Measurements from ENCODE around the gene NSF.
"Not testable (repeated sequence)": the region's sequence is repeated elsewhere in the genome, so short reads cannot be mapped to it uniquely, and the experiment has no call there.

NSF gene

DNA sequence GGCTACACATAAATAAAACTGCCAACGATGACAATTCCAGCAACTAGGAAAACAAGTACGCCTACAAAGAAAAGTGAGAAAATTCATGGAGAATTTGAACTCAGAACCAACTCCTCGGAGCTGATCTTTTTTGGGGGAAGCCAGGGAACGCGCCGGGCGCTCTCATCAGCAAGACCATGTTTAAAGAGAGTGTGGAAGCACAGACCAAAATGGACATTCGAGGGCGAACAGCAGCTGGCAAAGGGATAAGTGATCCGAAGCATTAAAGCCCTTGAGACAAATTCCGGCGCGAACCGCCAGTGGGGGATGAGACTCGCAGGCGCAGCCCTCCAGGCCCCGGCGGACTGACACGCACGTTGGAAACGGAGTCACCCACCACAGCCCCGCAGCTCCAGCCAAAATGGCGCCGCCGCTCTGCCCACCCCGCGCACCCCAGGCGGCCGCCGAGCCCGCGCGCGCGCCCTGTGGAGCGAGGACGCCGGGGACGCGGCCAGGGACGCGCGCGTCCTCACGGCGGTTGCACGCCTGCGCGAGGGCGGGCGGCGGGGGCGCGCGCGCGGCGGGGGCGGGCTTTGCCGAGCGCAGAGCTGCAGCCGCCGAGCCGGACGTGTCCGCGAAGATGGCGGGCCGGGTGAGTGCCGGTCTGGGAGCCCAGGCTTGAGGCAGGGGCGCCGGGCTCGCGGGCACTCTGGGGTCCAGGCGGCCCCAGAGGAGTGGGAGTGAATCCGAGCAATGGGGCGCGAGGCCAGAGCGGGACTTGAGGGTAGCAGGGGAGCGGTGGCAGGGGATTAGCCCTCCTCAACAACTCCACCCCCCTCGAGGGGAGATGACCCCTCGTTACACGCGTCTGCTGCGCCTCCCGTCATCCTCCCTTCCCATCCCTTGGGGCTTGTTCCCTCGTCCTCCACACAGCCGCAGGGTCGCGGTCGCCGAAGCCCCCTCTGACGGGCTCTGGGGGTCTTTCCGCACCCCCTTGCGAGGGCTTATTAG, at the start of gene NSF:
TSS of gene NSF (plus strand) at position 513 of the 990 bp plus-strand sequence. CDS start at position 620, 107 bp downstream.
- not testable (repeated sequence) for DNase-seq

DNA sequence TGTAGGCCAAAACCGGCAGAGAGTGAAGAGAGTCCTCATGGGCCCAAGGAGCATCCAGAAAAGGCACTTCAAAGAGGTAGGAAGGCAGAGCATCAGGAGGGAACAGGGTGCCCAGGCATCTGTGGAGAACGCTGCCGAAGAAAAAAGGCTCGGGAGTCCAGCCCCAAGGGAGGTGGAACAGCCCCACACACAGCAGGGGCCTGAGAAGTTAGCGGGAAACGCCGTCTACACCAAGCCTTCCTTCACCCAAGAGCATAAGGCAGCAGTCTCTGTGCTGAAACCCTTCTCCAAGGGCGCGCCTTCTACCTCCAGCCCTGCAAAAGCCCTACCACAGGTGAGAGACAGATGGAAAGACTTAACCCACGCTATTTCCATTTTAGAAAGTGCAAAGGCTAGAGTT, 41.9 kb upstream of the NSF start:
- not testable (repeated sequence) for DNase-seq

DNA sequence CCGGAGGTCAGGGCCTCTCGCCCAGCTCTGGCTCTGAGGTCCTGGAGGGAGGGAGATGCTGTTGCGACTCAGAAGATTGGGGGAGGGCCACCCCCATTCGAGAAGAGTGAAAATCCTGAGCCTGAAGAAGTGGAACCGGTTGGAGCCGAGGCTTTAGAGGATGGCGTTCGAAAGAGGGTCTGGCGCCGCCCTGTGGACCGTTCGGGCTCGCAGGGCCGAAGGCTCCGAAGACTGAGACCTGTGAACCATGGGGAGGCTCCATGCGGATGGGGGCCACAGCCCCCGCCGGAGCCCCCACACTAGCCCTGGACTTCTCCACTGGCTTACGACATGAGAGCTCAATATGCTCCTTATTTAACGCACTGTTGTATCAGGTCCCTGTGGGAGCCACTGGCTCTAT, 31.3 kb upstream of the NSF start:
- DNase-seq, result not testable (repeated sequence)

DNA sequence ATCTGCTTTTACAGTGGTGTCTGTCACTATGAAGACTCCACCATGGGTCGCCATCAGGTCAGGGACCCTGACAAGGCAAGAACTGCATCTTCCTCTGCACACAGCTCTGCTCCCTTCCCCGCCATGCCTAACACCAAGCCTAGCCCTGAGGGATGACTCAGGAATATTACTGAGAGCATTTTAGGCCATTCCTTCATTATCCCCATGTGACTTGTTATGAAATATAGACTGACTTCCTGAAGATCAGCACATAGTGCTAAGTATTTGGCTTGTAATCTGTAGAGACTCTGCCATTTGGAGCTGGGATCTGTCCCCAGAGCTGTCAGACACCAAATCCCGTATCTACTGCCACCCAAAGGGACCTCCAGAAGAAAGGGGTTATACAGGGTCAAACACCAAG, 30.4 kb upstream of the NSF start:
- not testable (repeated sequence) for DNase-seq

DNA sequence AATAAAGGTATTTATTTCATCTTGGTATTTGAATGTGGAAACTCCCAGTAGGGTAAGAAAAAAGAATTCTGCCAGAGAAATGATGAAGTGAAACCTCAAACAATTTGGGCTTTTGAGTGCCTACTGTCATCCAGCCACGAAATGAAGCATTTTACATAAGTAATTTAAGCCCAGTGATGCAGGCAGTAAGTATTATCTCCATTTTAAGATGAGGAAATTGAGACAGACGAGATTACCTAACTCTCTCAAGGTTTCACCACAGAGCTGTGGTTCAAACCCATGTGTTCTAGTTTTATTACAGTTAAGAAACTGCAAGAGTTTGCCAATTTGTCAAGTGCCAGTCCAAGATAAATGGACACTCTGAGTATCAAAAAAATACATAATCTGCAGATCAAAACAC, 24.2 kb upstream of the NSF start:
- not testable (repeated sequence) for DNase-seq

DNA sequence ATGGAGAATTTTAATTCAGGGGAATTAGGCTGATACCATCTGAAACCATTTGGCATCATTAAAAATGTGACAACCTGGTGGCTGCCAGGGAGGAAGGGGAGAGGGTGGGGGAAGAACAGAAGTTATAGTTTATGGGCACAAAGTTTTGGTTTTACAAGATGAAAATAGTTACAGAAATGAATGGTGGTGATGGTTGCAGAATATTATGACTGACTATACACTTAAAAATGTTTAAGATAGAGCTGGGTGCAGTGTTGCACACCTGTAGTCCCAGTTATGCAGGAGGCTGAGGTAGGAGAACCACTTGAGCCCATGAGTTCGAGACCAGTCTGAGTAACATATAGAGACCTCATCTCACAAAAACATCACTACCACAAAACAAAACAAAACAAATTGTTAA, 23.5 kb upstream of the NSF start:
- DNase-seq, result not testable (repeated sequence)

DNA sequence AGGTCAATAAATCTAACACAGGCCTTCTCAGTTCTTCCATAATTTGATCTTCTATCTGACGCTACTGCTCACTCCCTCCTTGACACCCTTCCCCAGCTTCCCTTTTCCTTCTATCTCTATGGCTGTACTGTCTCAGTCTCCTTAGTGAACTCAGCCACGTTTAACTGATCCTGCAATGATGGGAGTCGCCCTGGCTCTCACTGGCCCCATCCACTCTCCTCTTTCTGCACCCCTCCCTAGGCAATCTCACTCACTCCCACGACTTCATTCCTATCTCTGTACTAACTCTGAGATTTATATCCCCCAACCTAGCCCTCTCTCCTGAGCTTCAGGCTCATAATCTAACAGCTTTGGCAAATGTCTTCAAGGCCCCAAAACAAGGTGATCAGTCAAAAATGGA, 18.7 kb upstream of the NSF start:
- not testable (repeated sequence) for DNase-seq

DNA sequence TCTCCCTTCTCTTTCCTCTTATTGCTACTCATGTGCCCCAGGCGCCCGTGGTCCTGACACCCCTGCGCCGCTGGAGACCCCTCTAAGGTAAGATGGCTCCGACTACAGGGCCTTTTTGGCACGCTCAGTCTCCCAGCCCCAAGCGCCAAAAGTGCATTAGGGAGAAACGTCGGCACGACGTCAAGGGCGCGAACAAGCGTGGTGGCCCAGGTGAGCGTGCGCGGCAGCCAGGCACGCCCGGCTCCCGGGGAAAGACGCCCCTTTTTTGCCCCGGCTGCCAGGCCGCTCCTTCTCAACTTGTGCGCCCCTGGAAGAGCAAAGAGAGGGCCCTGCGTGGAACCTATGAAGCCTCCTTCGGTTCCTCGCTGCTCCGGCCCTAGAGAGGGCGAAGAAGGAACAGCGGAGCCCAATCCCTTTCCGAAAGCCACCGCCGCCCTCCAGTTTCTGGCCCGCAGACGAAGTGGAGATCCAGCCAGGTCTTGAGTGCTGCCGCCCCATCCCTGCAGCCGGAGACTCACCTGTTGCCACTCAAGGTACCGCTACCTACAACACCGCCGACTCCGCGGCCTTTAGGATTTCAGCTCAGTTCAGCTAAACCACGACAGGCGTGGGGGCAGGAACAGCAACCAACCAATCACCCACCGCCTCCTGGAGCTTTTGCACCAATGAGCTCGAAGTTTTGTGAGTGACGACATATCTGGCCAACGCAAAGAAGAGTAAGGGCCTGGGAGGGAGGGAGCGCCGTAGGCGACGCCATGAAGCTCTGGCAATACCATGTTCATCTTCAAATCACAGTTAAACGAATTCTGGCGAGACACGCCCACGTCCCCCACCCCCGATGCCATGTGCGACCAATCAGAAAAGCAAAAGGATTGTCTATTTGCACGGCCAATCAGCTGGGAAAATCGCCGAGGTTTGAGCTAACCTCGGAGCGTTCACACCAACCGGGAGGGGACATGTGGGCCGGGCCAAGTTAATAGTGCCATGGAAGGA, 11.1 kb upstream of the NSF start, which contains the start of gene ARL17A:
TSS of gene ARL17A (minus strand) at position 609 of the 993 bp plus-strand sequence. CDS start 3,369 bp downstream, outside the sequence.
- DNase-seq, result not testable (repeated sequence)

DNA sequence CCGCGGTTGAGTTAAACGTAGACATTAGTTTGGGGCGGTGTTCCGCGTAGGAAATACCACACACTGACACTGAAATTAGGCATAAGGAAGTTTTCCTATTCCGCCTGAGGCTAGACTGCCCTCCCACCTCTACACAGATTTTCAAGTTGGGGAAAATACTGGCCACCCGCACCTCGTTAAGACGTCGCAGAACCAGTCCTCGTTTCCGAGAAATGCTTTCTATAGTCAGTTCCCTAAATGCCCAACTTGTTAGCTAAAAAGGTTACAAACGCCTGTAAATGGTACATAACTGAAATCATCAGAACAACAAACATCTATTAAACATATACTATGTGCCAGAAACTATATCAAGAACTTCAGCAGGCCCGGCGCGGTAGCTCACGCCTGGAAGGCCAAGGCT, 10.4 kb upstream of the NSF start:
- not testable (repeated sequence) for DNase-seq

DNA sequence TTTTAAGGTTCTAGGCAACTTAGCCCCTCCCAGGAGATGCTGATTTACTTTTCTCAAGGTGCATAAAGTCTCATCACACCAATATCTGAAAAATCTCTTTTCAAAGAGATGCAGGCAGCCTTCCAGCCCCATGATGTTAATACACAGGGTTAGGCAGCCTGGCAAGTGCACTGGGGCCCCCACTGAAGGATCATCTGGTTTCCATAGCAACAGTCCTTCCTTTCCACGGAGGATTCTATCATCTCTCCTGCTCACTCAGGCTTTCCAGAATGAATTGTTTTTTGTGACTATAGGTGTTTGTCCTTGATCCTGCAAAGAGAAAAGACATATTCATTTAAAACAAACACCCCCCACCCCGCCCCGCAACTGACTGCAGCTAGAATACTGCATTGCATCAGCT, 5.0 kb upstream of the NSF start:
- not testable (repeated sequence) for DNase-seq

DNA sequence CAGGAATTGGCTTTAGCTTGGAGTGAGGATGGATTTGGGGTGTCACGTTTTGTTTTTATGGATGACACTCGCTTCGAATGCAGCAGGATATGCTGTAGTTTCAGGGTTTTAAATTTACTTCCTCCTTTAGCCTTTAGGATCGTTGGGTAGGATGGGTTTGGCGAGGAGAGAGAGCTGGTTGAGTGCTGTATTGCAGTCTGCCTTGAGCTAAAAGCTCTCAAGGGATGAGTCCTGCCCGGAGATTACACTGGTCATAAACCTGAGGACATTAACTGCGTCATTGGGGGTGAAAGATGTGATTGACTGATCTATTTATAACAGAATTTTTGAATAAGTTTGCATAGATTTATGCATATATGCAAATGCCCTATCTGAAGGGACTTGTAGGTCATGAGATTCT, 863 bp downstream of the NSF start:
- not testable (repeated sequence) for DNase-seq

DNA sequence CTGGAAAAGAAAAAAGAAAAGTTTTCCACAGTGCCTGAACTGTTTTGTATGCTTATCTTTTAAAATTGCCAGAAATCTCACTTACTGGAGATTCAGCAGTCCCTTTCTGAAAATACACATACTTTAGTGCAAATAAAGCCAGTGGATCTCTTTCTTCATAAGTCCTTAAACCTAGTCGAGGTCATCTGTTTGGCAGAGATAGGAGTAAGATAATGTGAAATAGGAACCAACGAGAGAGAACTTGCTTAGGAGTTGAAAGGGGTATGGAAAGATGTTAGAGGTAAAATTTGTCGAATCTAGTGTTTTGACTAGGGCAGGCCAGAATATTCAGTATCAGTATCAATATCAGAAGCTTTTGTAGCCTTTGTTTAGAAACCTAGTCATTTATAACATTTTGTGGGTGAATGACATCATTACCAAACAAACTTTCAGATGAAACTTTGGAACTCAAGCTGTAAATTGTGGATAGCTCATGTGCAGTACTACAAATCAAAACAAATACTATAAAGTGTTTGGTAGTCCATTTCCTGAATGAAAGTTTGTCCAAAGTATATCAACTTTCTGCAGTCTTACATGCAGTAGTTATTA, 8.0 kb downstream of the NSF start:
- DNase-seq, result not testable (repeated sequence)

DNA sequence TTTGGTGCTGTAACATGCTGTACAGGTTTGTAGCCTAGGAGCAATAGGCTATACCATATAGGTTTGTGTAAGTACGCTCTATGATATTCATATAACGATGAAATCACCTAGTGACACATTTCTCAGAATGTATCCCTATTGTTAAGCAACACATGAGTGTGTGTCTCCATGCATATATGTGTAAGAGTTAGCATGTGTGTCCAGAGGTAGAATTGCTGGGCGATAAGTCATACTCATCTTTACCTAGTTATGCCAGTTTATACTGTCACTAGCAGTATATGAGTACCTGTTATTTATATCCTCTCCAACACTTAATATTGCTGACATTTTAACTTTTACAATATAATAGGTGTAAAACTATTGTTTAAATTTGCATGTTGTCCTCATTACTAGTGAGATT, 10.3 kb downstream of the NSF start:
- DNase-seq, result not testable (repeated sequence)

DNA sequence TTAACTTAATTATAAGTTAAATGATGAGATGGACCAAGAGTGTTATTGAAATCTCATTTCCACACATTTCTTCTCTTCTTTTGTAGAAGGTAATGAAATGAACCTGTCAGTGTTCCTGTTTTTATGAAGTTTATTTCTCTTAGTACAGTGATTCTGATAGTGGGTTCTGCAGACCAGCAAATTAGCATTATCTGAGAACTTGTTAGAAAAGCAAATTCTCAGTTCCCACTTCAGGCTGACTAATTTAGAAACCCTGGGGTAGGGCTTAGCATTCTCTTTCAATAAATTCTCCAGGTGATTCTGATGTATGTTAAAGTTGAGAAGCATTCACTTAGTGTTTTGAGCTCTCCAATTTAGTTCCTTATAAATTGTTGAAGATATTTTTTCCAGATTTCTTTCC, 12.7 kb downstream of the NSF start:
- DNase-seq, result not testable (repeated sequence)

DNA sequence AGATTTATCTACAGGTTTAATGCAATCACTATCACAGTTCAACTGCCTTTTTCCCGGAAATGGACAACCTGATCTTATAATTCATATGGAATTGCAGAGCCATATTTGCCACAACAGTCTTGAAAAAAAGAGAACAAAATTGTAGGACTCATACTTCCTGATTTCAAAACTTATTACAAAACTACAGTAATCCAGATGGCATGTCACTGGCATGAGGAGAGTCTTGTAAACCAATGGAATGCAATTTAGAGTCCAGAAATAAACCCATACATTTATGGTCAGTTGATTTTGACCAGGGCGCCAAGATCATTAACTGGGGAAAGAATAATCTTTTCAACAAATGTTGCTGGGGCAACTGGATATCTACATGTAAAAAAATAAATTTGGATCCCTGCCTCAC, 20.8 kb downstream of the NSF start:
- DNase-seq, result not testable (repeated sequence)

DNA sequence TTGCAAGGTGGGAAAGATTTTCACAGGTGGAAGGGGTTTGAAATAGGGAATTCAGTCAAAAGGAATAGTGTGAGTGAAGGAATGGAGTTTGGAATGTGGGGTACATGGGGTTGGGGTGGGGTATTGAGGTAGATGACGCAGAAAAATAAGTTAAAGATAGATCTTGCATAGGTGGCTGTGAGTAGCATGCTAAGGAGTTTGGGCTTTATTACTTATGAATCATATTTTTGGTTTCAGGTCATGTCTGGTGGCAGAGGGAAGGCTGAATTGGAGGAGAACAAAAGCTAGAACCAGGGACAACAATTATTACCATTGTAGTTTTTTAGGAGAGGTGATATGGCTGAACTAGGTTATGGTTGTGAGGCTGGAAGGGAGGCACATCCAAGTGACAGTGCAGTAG, 23.4 kb downstream of the NSF start:
- DNase-seq, result not testable (repeated sequence)

DNA sequence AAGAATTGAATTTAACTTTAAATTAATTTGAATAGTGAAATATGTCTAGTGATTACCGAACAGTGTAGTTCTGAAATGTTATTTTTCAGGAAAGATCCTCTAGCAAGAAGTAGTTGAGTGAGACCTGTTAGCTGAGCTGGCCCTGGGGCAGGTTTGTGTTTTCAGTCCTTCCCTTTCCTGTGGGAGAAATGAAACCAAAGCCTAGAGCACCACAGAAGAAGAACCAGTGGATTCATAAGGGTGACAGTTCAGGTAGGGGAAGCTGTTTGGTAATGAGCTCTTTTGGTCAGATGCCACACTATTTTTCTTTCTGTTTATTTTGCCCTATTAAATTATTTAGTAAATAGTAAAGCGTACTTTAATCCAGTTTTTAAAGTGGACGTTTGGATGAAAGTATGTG, 26.7 kb downstream of the NSF start:
- DNase-seq, result not testable (repeated sequence)

DNA sequence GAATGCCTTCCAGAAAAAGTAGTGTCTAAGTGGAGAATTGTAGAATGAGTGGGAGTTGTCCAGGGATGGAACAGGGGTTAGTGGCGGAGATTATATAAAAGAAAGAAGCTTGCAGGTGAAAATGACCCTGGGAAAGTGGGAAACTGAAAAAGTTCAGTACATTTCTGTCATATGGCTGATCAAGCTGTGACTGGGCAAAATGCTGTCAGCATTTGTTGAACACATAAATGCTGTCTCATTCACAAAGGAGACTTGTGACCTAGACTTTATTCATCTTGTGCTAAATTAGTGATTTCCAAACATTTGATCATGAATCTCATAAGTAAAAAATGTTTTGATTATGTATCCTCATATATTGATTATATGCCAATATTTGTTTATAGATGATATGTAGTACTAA, 28.5 kb downstream of the NSF start:
- DNase-seq, result not testable (repeated sequence)

DNA sequence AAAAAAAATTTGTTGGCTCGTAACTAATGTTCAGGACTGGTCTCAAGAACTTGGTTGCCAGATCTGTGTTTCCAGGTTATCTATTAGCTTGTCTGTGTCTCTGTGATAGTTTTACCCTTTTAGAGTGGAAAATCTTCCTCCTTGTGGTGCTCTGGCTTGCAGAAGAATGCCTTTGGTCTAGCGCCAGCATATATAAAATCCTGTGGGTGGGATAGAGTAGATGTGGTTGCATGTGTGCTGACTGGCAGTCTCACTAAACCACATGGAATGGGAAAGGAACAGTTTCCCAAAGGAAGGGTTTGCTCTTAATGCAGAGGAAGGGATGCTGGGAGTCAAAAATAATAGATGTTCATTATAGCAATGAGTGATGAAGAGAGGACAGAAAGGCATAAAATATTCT, 33.3 kb downstream of the NSF start:
- not testable (repeated sequence) for DNase-seq

DNA sequence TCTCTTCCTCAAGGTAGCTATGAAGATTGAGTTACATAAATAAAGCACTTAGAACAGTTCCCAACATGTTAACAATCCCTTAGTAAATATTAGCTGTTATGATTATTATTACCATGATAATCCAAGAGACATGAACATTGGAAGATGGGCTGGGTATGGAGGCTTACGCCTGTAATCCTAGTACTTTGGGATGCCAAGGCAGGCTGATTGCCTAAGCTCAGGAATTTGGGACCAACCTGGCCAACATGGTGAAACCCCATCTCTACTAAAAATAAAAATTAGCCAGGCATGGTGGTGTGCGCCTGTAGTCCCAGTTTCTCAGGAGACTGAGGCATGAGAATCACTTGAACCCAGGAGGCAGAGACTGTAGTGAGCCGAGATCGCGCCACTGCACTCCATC, 34.3 kb downstream of the NSF start:
- not testable (repeated sequence) for DNase-seq

DNA sequence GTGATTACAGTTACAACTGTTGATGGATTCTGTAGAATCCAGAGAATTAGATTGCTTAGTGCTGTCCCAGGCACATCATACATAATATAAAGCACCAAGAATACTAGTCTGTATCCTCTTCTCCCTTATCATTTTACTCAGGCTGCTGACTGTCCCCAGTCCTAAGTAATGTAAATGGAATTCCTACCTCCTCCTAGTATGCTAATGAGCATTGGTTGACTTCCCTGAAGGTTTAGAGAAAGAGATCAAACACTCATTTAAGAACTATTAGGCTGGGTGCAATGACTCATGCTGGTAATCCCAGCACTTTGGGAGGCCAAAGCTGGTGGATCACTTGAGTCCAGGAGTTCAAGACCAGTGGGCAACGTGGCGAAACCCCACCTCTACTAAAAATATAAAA, 37.0 kb downstream of the NSF start:
- not testable (repeated sequence) for DNase-seq

DNA sequence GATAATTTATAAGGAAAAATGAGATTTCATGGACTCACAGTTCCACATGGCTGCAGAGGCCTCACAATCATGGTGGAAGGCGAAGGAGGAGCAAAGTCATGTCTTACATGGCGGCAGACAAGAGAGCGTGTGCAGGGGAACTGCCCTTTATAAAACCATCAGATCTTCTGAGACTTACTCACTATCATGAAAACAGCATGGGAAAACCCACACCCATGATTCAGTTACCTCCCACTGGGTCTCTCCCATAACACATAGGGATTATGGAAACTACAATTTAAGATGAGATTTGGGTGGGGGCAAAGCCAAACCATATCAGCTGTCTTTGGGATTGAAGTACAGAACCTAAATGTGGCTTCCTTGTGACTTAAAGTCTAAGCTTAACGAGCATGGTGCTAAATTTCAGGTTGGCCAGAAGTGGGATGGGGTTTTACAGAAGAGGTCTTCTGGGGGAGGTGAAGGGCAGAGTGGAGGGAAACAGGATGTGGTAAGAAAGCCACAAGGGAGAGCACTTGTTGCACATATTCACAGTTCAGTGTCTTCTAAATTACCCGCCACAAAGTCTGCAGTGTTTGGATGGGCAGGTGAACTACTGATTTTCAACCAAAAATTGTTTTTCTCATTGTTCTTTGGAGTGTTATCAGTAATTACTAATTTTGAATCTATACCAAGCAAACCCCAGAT, 38.4 kb downstream of the NSF start:
- DNase-seq, result not testable (repeated sequence)
